ENCODE results near the gene SETDB2. TPM values are rescaled to one million over a fixed set of nuclear protein-coding genes. Genes with fewer than 3 reads are reported as not detected.

SETDB2 gene
- total RNA-seq, 2 donors from 2014 or later = 9.0 to 17.6 TPM

DNA sequence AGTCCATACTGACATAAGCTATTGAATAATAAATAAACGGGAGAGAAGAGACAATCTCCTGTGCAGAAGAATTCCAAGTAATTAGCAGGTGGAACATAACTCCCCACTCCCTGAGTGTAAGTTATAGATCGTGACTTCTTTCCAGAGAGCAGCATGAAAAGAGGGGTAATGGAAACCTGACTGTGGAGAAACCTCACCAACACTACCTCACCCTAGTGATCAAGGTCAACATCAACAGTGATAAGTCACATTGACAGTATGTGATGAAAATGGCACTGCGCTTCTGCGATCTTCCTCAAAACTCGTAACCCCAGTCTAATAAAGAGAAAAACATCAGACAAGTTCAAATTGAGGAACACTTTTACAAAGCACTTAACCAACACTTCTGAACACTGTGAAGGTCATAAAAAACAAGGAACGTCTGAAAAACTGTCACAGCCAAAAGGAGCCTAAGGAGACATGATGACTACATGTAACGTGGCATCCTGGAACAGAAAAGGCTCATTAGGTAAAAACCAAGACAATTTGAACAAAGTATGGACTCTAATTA lies 20.0 kb upstream of the SETDB2 start:
- WGBS = 74% methylated on average over 7 of the region's 7 CpGs

GRCh38 chr13:49428041-49428763 lies 15.9 kb upstream of the SETDB2 start:
- no peak overlapping the region for H3K4me3 ChIP-seq
- DNase-seq (ENCODE audit: low spot score) = no peak
- H3K9me3 ChIP-seq = no peaks in the 10 kb centered on the region
- no peak overlapping the region for H3K27ac ChIP-seq
- no peaks in the 10 kb centered on the region for H3K27me3 ChIP-seq (replicated peaks; ENCODE audit: insufficient read depth)
- intact Hi-C loops (cut with DNase I) = no loop called here
- H3K4me1 ChIP-seq (replicated peaks) = no peaks in the 10 kb centered on the region
- 97% methylated on average over 2 of the region's 2 CpGs for WGBS
- TF ChIP-seq POLR2AphosphoS5 (IDR thresholded peaks at IDR 0.05) = no peak
- H3K36me3 ChIP-seq = no peaks in the 10 kb centered on the region

More for the DNA sequence above, 20.0 kb upstream of the SETDB2 start:
- Histone ChIP-seq H3K27me3 (replicated peaks; ENCODE audit: insufficient read depth) (no peaks in the 10 kb centered on the region), H3K27ac (no peak overlapping the region), H3K4me3 (no peak overlapping the region), H3K4me1 (replicated peaks) (no peaks in the 10 kb centered on the region), H3K9me3 (no peaks in the 10 kb centered on the region), H3K36me3 (no peaks in the 10 kb centered on the region)
- intact Hi-C loops (cut with DNase I) = no loop called here
- DNase-seq (ENCODE audit: low spot score) = no peak
- no peak for TF ChIP-seq POLR2A (IDR thresholded peaks at IDR 0.05)
- TF ChIP-seq, protein P1, sequence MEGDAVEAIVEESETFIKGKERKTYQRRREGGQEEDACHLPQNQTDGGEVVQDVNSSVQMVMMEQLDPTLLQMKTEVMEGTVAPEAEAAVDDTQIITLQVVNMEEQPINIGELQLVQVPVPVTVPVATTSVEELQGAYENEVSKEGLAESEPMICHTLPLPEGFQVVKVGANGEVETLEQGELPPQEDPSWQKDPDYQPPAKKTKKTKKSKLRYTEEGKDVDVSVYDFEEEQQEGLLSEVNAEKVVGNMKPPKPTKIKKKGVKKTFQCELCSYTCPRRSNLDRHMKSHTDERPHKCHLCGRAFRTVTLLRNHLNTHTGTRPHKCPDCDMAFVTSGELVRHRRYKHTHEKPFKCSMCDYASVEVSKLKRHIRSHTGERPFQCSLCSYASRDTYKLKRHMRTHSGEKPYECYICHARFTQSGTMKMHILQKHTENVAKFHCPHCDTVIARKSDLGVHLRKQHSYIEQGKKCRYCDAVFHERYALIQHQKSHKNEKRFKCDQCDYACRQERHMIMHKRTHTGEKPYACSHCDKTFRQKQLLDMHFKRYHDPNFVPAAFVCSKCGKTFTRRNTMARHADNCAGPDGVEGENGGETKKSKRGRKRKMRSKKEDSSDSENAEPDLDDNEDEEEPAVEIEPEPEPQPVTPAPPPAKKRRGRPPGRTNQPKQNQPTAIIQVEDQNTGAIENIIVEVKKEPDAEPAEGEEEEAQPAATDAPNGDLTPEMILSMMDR (IDR thresholded peaks at IDR 0.05) = no peak
- no peak for TF ChIP-seq POLR2AphosphoS5 (IDR thresholded peaks at IDR 0.05)

- no peaks in the 10 kb centered on the region for H3K36me3 ChIP-seq
- intact Hi-C loops (cut with DNase I) = no loop called here
- H3K4me1 ChIP-seq (replicated peaks) = no peaks in the 10 kb centered on the region
- H3K9me3 ChIP-seq = no peaks in the 10 kb centered on the region
- no peak overlapping the region for H3K27ac ChIP-seq
- no peak for TF ChIP-seq POLR2AphosphoS5 (IDR thresholded peaks at IDR 0.05)
- TF ChIP-seq, protein P1 (IDR thresholded peaks at IDR 0.05) = no peak
- TF ChIP-seq POLR2A (IDR thresholded peaks at IDR 0.05) = no peak
- no peak for DNase-seq (ENCODE audit: low spot score)
- H3K4me3 ChIP-seq = no peak overlapping the region
- WGBS = 90% methylated on average over 1 of the region's 1 CpG
- no peaks in the 10 kb centered on the region for H3K27me3 ChIP-seq (replicated peaks; ENCODE audit: insufficient read depth)
These were observed 15.0 kb upstream of the SETDB2 start for GRCh38 chr13:49429121-49429520.

DNA sequence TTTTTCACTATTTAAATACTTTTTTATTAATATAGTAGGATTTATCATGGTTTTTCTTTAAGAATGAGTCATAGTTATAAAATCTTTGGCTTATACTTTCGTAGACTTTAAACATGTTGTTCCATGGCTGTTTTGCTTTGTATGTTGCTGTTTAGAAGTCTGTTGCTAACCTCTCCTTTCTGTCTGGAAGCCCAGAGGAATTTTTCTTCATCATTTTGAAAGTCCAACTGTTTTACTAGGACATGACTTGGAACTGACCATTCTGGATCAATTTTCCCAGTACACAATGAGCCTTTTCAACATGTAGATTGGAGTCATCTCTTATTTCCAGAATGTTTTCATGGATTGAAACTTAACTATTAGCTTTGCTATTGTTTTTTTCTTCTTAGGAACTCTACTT lies 8.1 kb upstream of the SETDB2 start:
- H3K4me3 ChIP-seq = no peak overlapping the region
- intact Hi-C loops (cut with DNase I) = no loop called here
- no peak overlapping the region for H3K27ac ChIP-seq
- DNase-seq (ENCODE audit: low spot score) = no peak
- no peaks in the 10 kb centered on the region for H3K4me1 ChIP-seq (replicated peaks)
- H3K9me3 ChIP-seq = no peaks in the 10 kb centered on the region
- H3K36me3 ChIP-seq = no peaks in the 10 kb centered on the region
- TF ChIP-seq POLR2AphosphoS5 (IDR thresholded peaks at IDR 0.05) = no peak
- TF ChIP-seq, protein P1 (IDR thresholded peaks at IDR 0.05) = no peak
- no peak for TF ChIP-seq POLR2A (IDR thresholded peaks at IDR 0.05)
- no peaks in the 10 kb centered on the region for H3K27me3 ChIP-seq (replicated peaks; ENCODE audit: insufficient read depth)
- WGBS = 59% methylated on average over 1 of the region's 1 CpG

DNA sequence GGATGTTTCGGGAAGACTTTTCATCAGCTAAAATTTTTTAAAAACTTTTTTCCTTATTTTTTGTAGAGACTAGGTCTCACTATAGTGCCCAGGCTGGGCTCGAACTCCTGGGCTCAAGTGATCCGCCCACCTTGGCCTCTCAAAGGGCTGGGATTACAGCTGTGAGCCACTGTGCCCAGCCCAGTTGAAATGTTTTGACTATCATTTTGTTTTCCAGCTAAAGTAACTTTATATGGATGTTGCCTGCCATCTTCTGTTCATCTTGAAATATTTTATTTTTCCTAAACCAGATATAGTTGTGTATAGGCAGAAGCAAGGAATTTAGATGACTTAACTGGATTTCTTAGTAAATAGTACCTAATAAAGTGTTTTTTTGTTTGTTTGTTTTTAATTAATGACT lies 7.2 kb upstream of the SETDB2 start:
- intact Hi-C loops (cut with DNase I) = loop anchor here (1.0 kb wide), 1 partner anchor 136 kb away; no protein-coding TSS in a partner anchor
- H3K9me3 ChIP-seq = no peaks in the 10 kb centered on the region
- H3K4me3 ChIP-seq = no peak overlapping the region
- H3K27me3 ChIP-seq (replicated peaks; ENCODE audit: insufficient read depth) = no peaks in the 10 kb centered on the region
- H3K4me1 ChIP-seq (replicated peaks) = no peaks in the 10 kb centered on the region
- H3K27ac ChIP-seq = no peak overlapping the region
- TF ChIP-seq, protein P1 (IDR thresholded peaks at IDR 0.05) = peak in 2 of 4 experiments; percentile 42 to 66
- TF ChIP-seq POLR2AphosphoS5 (IDR thresholded peaks at IDR 0.05) (peak; percentile 38), POLR2A (IDR thresholded peaks at IDR 0.05) (no peak)
- WGBS = 42% methylated on average over 3 of the region's 3 CpGs
- no peaks in the 10 kb centered on the region for H3K36me3 ChIP-seq
- peak; percentile 11 for DNase-seq (ENCODE audit: low spot score)

Measured in prostate gland (tissue), 2 donors.